GM21723 (cell line): ENCODE measurements around the gene SCT.

Experiments
- ATAC-seq: cut with Tn5 transposase; IDR thresholded peaks from one replicate; pipeline ENCODE4 v1.9.1; 2021; ENCODE audit warnings: mild to moderate bottlenecking, moderate library complexity; ENCODE audit not compliant: unreplicated experiment

The SCT gene

GRCh38 chr11:589798-590197, 37.2 kb downstream of the SCT start:
- ATAC-seq, result no peak

GRCh38 chr11:587978-588380, 39.0 kb downstream of the SCT start:
- no peak for ATAC-seq

GRCh38 chr11:587546-587945, 39.4 kb downstream of the SCT start:
- ATAC-seq, result no peak

GRCh38 chr11:586376-587316, 40.3 kb downstream of the SCT start:
- no peak for ATAC-seq

GRCh38 chr11:584287-584686, 42.7 kb downstream of the SCT start:
- no peak for ATAC-seq

GRCh38 chr11:581752-582151, 45.2 kb downstream of the SCT start:
- no peak for ATAC-seq

GRCh38 chr11:581342-581741, 45.6 kb downstream of the SCT start:
- ATAC-seq, result no peak

- ATAC-seq, result no peak
Observed at GRCh38 chr11:579830-580601, 47.0 kb downstream of the SCT start.

GRCh38 chr11:578276-579035, 48.5 kb downstream of the SCT start:
- ATAC-seq, result no peak

GRCh38 chr11:577611-577894, 49.4 kb downstream of the SCT start:
- no peak for ATAC-seq

GRCh38 chr11:576811-577610, 50.0 kb downstream of the SCT start:
- ATAC-seq, result no peak
